GM12874 (cell line): ENCODE results near the gene UMAD1.

Experiments
- TF ChIP-seq, protein P1 (sequence below): IDR thresholded peaks from 2 replicates; pipeline ENCODE4 v1.5.1; 2011; ENCODE audit warnings: low read depth, mild to moderate bottlenecking, control low read depth, low read length, moderate library complexity; ENCODE audit not compliant: insufficient read depth

Gene UMAD1

DNA sequence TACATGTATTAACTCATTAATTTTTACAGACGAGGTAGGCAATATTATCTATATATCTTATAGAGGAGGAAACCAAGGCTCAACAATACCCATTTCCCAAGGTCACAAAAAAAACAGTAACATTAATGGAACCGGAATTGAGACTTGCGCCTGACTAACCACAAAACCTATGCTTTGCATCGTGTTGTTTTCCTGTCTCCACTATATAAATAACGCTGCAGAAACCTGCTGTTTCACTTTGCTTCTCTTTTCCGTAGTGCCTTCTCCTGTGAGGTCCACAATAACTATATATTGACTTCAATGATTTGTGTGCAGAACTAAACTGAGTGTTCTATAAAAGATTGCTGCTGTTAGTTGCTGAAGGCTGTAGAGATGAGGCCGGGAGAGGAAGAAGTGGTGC, 175.5 kb downstream of the UMAD1 start:
- TF ChIP-seq, protein P1, sequence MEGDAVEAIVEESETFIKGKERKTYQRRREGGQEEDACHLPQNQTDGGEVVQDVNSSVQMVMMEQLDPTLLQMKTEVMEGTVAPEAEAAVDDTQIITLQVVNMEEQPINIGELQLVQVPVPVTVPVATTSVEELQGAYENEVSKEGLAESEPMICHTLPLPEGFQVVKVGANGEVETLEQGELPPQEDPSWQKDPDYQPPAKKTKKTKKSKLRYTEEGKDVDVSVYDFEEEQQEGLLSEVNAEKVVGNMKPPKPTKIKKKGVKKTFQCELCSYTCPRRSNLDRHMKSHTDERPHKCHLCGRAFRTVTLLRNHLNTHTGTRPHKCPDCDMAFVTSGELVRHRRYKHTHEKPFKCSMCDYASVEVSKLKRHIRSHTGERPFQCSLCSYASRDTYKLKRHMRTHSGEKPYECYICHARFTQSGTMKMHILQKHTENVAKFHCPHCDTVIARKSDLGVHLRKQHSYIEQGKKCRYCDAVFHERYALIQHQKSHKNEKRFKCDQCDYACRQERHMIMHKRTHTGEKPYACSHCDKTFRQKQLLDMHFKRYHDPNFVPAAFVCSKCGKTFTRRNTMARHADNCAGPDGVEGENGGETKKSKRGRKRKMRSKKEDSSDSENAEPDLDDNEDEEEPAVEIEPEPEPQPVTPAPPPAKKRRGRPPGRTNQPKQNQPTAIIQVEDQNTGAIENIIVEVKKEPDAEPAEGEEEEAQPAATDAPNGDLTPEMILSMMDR = no peak

DNA sequence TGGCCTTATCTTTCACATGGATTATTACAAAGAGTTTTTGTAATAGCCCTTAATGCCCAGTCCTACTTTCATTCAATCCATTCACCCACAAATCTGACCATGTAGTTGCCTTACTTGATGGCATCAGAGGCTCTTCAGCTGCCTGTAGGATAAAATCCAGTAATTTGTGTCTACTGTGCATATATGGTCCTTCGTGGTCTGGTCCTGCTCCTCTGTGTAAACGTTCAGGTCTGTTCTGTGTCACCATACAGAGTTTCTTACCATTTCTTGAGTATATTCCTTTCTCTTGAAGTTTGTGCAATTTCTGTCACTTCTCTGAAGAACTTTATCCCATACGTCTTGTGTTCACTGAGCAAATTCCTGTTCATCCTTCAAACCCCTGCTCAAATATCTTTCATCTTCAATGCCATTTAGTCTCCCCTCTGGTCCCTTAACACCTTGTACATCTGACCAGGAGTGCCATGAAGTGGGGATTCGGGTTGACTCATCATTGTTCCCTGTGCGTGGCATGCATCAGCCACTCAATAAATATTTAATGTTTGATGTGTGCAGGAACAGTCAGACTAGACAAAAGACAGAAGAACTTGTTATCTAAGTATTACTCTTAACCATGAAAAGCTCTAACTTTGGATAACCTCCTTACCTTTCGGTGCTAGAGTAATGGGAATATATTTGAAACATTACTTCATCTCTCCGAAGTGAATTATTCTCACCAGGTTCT, 176.4 kb downstream of the UMAD1 start:
- TF ChIP-seq, protein P1 = no peak

DNA sequence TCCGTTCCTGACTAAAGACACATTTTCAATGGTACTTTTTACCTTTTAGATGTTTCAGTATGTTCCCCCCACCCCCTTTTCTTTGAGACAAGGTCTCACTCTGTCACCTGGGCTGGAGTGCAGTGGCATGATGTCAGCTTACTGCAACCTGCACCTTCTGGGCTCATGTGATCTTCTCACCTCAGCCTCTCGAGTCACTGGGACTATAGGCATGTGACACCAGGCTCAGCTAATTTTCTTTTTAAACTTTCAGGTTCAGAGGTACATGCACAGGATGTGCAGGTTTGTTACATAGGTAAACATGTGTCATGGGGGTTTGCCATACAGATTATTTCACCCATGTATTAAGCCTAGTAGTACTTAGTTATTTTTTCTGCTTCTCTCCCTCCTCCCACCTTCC, 177.2 kb downstream of the UMAD1 start:
- TF ChIP-seq, protein P1 = no peak

DNA sequence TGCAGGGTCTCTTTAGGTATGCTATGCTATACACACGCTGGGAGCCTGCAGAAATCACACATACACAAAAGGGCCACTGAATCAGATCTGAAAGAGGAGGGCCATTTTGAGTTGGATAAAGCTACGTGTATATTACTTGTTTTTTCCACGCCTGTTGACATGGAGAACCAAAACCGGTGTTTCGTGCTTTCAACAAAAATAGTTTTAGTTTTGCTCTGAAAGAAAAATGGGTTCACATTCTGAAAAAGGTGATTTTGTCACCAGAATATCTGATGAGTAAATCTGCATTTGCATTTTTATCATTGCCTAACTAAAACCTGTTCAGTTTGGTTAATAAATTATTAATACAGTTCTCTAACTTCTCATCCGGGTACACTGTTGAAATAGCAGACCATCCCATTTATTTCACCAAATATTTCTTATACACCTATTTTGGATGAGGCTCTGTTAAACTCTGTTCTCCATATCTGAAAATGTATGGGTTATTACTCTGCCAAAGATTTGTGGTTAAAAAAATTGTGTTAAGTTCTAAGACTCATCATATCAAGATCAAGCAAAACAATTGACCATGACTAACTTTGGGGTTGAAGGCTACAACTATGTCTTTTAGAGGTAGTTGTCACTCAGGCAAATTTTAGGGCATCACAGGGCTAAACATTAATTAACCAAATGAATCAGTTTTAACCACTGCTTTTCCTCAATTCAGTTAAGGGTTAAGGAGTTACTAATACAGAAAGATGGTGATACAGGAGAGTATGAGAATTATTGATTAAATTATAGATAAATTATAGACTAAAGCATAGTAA, 179.1 kb downstream of the UMAD1 start:
- TF ChIP-seq, protein P1 = no peak

DNA sequence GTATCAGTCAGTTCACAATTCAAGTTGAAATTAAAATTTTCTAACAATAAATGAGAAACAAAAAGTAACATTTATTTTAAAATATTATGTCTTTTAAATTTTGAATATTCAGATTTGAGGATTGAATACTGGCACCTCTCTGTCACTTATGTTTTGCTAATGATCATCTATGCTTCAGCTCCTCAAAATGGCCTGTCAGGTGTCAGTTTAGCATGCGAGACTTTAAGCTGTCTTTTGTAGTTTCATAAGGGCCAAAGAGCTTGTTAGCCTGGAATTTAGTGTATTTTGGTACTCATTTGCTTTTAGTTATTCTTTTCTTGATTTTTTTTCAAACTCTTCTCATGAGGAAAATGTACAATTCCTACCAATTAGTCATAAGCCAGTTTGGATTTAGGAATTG, 179.9 kb downstream of the UMAD1 start:
- TF ChIP-seq, protein P1 = no peak

DNA sequence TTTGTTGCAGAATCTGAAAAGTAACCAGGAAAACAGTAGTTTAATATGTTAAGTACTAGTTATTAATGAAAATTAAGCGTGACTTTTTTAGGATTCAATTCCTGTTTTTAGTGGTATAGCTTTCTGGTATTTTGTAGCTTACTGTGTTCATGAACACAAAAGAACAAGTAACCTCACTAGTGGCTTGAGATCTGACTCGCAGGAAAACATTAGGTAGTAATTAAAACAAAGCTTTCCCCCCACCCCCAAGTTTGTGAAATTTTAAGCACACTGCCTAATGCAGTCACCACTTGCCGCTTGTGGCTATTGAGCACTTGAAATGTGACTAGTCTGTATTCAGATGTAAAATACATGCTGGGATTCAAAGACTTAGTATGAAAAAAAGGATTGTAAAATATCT, 180.4 kb downstream of the UMAD1 start:
- TF ChIP-seq, protein P1 = no peak

DNA sequence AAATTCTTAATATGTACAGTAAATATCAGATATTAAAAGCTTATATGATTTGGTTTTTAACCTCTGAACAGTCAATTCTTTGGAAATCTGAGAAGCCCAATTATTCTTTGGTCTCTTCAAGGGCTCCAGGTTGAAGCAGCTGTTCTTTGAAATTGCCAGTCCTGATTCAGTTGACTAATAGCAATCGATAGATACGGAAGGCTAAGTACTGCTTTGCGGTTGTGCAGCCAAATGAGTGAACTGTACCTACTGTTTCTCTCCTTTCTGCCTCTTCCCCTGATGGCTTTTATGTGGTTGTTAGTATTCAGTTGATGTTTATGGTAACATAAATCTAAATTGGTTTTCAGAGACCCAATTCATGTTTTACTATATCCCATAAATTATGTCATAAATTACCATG, 181.0 kb downstream of the UMAD1 start:
- TF ChIP-seq, protein P1 = no peak
